Lung (tissue), 12 donors: Measurements from ENCODE around the gene CNOT11. TPM values are rescaled to one million over a fixed set of nuclear protein-coding genes. Genes with fewer than 3 reads are reported as not detected.

Experiments used
- ATAC-seq: fragments of 200-7000 bp; cut with Tn5 transposase; one replicate; pipeline ENCODE4 v1.9.1; 2020; ENCODE audit warnings: moderate number of reproducible peaks; ENCODE audit not compliant: insufficient read depth, low FRiP score
- DNase-seq, 3 donors: peaks; one replicate each; pipeline ENCODE4 v3.0.0-alpha.2; 2013 to 2017
- H3K27ac ChIP-seq, 2 donors: one replicate each; pipeline ENCODE4 v1.5.1; 2013; ENCODE audit warnings: mild to moderate bottlenecking in 2 of 2, moderate library complexity in 2 of 2, control low read depth in 1 of 2, inconsistent platforms in 1 of 2, low read depth in 1 of 2, low read length in 1 of 2
- H3K27me3 ChIP-seq, 3 donors: one replicate each; pipeline ENCODE4 v1.5.1; 2013; ENCODE audit warnings: low read length in 2 of 3; ENCODE audit not compliant: control insufficient read depth in 3 of 3, insufficient read depth in 3 of 3
- H3K36me3 ChIP-seq, 4 donors: one replicate each; pipeline ENCODE4 v1.5.1; 2013; ENCODE audit warnings: low read length in 4 of 4, mild to moderate bottlenecking in 1 of 4, moderate library complexity in 1 of 4; ENCODE audit not compliant: control insufficient read depth in 4 of 4, insufficient read depth in 4 of 4
- H3K4me1 ChIP-seq, 5 donors: one replicate each; pipeline ENCODE4 v1.5.1; 2013; ENCODE audit warnings: low read length in 5 of 5, mild to moderate bottlenecking in 2 of 5, moderate library complexity in 1 of 5; ENCODE audit not compliant: control insufficient read depth in 5 of 5, insufficient read depth in 5 of 5
- H3K4me3 ChIP-seq: one replicate; pipeline ENCODE4 v1.5.1; 2013; ENCODE audit warnings: mild to moderate bottlenecking, control low read depth, moderate library complexity
- H3K9ac ChIP-seq, 2 donors: one replicate each; pipeline ENCODE4 v1.5.1; 2013; ENCODE audit warnings: low read length in 2 of 2, control low read depth in 1 of 2; ENCODE audit not compliant: insufficient read depth in 1 of 2
- H3K9me3 ChIP-seq, 4 donors: one replicate each; pipeline ENCODE4 v1.5.1; 2013; ENCODE audit warnings: low read length in 3 of 4, mild to moderate bottlenecking in 1 of 4, moderate library complexity in 1 of 4; ENCODE audit not compliant: control insufficient read depth in 4 of 4, insufficient read depth in 3 of 4
- WGBS, 2 donors: extraction: QIAGEN DNeasy Blood & Tissue Kit; methylation state at CpG; one replicate each; pipeline ENCODE4 v1.1.7; 2013; 5-methylcytosine and 5-hydroxymethylcytosine counted together
- polyA plus RNA-seq, 2 donors: library from polyadenylated mRNA; stranded (reverse); fragments of 200-250 nt; gene quantifications; one replicate each; pipeline ENCODE4 v1.2.1, GENCODE V29; 2013
- total RNA-seq, 2 donors: library from RNA; depleted of rRNA in 1 of 2; stranded (reverse); fragments of >200 nt in 1 of 2; gene quantifications; one replicate each; pipeline ENCODE4 v1.2.1, GENCODE V29; 2014 to 2021
- TF ChIP-seq, protein P1 (sequence below): IDR thresholded peaks from 2 replicates; pipeline ENCODE4 v1.5.1; 2012; ENCODE audit warnings: mild to moderate bottlenecking; ENCODE audit errors: control extremely low read depth, extremely low read depth
- donor health status: control.
- donor health status: control.
- donor health status: Bipolar disorder and iron deficiency.
- donor health status: healthy.
- donor health status: DM: yes; HTN: yes; CAD: no.

CNOT11 gene
- total and polyA plus RNA-seq, 4 donors, result 16.4 to 32.5 (median 23.7) TPM

- no peaks in the 10 kb centered on the region for H3K27me3 ChIP-seq
- peaks cover 15 to 22% (median 18%) of the 10 kb centered on the region in 4 donors for H3K36me3 ChIP-seq
These were observed 6.1 kb downstream of the CNOT11 start for GRCh38 chr2:101258804-101259203.

DNA sequence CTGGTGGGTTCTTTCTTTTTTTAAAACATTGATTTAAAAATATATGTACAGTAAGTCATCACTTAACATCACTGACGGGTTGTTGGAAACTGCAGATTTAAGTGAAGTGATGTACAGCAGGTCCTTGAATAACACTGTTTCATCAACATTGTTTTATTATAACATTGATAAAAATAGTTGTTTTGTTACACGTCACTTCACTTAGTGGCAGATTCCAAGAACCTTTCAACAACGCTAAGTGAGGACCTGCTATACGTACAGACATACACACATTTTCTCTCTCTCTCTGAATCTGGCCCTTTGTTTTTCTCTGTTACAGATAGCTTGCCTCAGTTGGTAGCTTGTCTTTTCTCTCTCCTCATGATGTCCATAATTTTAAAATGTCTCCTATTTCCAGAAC, 9.5 kb downstream of the CNOT11 start:
- H3K9ac ChIP-seq, result no peak overlapping the region
- peaks cover 0 to 12% (median 0%) of the 10 kb centered on the region in 5 donors for H3K4me1 ChIP-seq
- 95% methylated on average over 4 of the region's 4 CpGs for WGBS, 2 donors
- DNase-seq, result no peak
- no peak overlapping the region for H3K4me3 ChIP-seq
- no peak for ATAC-seq
- H3K27ac ChIP-seq, result peak overlapping the region in 1 of 2 donors; percentile 62
- H3K9me3 ChIP-seq, result peaks cover 0 to 3% (median 0%) of the 10 kb centered on the region in 4 donors
- TF ChIP-seq, protein P1, sequence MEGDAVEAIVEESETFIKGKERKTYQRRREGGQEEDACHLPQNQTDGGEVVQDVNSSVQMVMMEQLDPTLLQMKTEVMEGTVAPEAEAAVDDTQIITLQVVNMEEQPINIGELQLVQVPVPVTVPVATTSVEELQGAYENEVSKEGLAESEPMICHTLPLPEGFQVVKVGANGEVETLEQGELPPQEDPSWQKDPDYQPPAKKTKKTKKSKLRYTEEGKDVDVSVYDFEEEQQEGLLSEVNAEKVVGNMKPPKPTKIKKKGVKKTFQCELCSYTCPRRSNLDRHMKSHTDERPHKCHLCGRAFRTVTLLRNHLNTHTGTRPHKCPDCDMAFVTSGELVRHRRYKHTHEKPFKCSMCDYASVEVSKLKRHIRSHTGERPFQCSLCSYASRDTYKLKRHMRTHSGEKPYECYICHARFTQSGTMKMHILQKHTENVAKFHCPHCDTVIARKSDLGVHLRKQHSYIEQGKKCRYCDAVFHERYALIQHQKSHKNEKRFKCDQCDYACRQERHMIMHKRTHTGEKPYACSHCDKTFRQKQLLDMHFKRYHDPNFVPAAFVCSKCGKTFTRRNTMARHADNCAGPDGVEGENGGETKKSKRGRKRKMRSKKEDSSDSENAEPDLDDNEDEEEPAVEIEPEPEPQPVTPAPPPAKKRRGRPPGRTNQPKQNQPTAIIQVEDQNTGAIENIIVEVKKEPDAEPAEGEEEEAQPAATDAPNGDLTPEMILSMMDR, result no peak
- no peaks in the 10 kb centered on the region for H3K27me3 ChIP-seq
- H3K36me3 ChIP-seq, result peaks cover 24 to 35% (median 28%) of the 10 kb centered on the region in 4 donors

More at GRCh38 chr2:101258804-101259203, 6.1 kb downstream of the CNOT11 start:
- Histone ChIP-seq H3K9me3 (peaks cover 0 to 3% (median 0%) of the 10 kb centered on the region in 4 donors), H3K9ac (no peak overlapping the region), H3K27ac (no peak overlapping the region), H3K4me1 (peaks cover 0 to 17% (median 6%) of the 10 kb centered on the region in 5 donors), H3K4me3 (no peak overlapping the region)
- TF ChIP-seq, protein P1, result no peak
- 82 to 93% methylated on average over 8 of the region's 8 CpGs for WGBS, 2 donors
- no peak for DNase-seq
- no peak for ATAC-seq

GRCh38 chr2:101263377-101263800, 10.7 kb downstream of the CNOT11 start:
- Histone ChIP-seq H3K9ac (no peak overlapping the region), H3K4me3 (no peak overlapping the region), H3K4me1 (peaks cover 0 to 18% (median 0%) of the 10 kb centered on the region in 5 donors), H3K27ac (peak overlapping the region in 1 of 2 donors; percentile 54), H3K36me3 (peaks cover 25 to 37% (median 36%) of the 10 kb centered on the region in 4 donors), H3K27me3 (no peaks in the 10 kb centered on the region), H3K9me3 (peaks cover 0 to 3% (median 0%) of the 10 kb centered on the region in 4 donors)
- TF ChIP-seq, protein P1, result no peak
- no peak for ATAC-seq
- 91% methylated on average over 1 of the region's 1 CpG for WGBS, 2 donors
- no peak for DNase-seq
